ENCODE data around the gene PDXP. TPM values are rescaled to one million over a fixed set of nuclear protein-coding genes. Genes with fewer than 3 reads are reported as not detected.

The PDXP gene
- total and polyA plus RNA-seq, 2 of the 13 experiments (the other 11 are each of a cell fraction or from before 2014, with no cell fraction given), result 58.2 to 70.6 TPM

DNA sequence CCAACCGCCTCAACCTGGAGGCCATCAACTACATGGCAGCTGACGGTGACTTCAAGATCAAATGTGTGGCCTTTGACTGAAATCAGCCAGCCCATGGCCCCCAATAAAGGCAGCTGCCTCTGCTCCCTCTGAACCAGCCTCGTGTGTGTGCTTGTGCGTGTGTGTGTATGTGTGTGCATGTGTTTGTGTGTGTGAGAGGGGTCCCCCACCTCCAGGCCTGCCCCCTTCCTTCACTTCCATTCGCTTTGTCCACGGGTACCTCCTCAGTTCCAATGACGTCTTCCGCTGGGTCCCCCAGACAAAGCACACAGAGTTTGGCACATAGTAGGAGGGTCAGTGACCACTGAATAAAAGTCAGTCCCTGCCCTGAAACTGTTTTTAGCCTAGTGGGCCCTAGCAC is 21.1 kb downstream of the PDXP start:
- H3K4me3 ChIP-seq (replicated peaks in 1 of 3; ENCODE audit: insufficient read depth in 1 of 3, low read depth in 2 of 3, low read length in 3 of 3), result no peak overlapping the region
- FAIRE-seq (no peak), ATAC-seq (no peak), DNase-seq (ENCODE audit: low spot score) (no peak)
- H3K9me3 ChIP-seq (ENCODE audit: low read length), result no peaks in the 10 kb centered on the region
- H3K27me3 ChIP-seq (ENCODE audit: control insufficient read depth in 1 of 2, insufficient read depth in 2 of 2, low read length in 2 of 2), result no peaks in the 10 kb centered on the region
- intact Hi-C loops (cut with micrococcal nuclease; ENCODE audit: unreplicated experiment) (loop anchor here (5.0 kb wide), 3 partner anchors 57 to 142 kb away; no protein-coding TSS in a partner anchor), in situ Hi-C loops (cut with HindIII; ENCODE audit: extremely low pct_ligation_motif_present, low pct_unique_long_range_greater_than_20kb) (no loop called here)
- peaks cover 63% of the 10 kb centered on the region for H3K4me1 ChIP-seq (ENCODE audit: insufficient read depth, low read length)
- H3K36me3 ChIP-seq (replicated peaks in 1 of 2; ENCODE audit: control insufficient read depth in 1 of 2, insufficient read depth in 2 of 2, low read length in 2 of 2), result peaks cover 0 to 2% of the 10 kb centered on the region in 2 experiments; a peak in 1 of 5 replicates
- no peaks in the 10 kb centered on the region for H4K20me1 ChIP-seq (ENCODE audit: insufficient read depth, low read length)
- H3K4me2 ChIP-seq (ENCODE audit: low read depth, low read length), result no peak overlapping the region
- POLR2A ChIA-PET, result no interaction called here
- H2AFZ ChIP-seq (ENCODE audit: low read length), result no peak overlapping the region
- BruUV-seq (replicated peaks), result no TSS peak
- no peak overlapping the region for H3K27ac ChIP-seq (ENCODE audit: extremely low read length, insufficient read depth, low read length)
- WGBS (ENCODE audit: low lambda C conversion rate), result 90% methylated on average over 6 of the region's 8 CpGs
- TF ChIP-seq ZFP36L1 (CRISPR knock-in tag; IDR thresholded peaks at IDR 0.05), result no peak
- TF ChIP-seq, protein P1, sequence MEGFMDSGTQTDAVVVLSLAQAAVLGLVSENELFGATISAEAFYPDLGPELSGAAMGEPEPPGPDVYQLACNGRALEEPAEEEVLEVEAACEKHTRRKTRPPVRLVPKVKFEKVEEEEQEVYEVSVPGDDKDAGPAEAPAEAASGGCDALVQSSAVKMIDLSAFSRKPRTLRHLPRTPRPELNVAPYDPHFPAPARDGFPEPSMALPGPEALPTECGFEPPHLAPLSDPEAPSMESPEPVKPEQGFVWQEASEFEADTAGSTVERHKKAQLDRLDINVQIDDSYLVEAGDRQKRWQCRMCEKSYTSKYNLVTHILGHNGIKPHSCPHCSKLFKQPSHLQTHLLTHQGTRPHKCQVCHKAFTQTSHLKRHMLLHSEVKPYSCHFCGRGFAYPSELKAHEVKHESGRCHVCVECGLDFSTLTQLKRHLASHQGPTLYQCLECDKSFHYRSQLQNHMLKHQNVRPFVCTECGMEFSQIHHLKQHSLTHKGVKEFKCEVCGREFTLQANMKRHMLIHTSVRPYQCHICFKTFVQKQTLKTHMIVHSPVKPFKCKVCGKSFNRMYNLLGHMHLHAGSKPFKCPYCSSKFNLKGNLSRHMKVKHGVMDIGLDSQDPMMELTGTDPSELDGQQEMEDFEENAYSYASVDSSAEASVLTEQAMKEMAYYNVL (CRISPR knock-in tag; IDR thresholded peaks at IDR 0.05; ENCODE audit: borderline replicate concordance), result no peak
- no peak for TF ChIP-seq KMT2B (CRISPR knock-in tag; IDR thresholded peaks at IDR 0.05)
- TF ChIP-seq TBL1XR1 (IDR thresholded peaks at IDR 0.05; ENCODE audit: borderline replicate concordance, low read length, partially characterized antibody), result no peak
- no peak for TF ChIP-seq ZNF83 (CRISPR knock-in tag; IDR thresholded peaks at IDR 0.05; ENCODE audit: borderline replicate concordance)
- no peak for TF ChIP-seq RFXAP (CRISPR knock-in tag; IDR thresholded peaks at IDR 0.05; ENCODE audit: borderline replicate concordance)
- no peak for TF ChIP-seq THAP11 (CRISPR knock-in tag; IDR thresholded peaks at IDR 0.05)
- no peak for TF ChIP-seq ZNF652 (CRISPR knock-in tag; IDR thresholded peaks at IDR 0.05; ENCODE audit: borderline replicate concordance, low read depth)
- TF ChIP-seq ETV5 (CRISPR knock-in tag; IDR thresholded peaks at IDR 0.05; ENCODE audit: borderline replicate concordance), result no peak
- TF ChIP-seq ZNF777 (CRISPR knock-in tag; IDR thresholded peaks at IDR 0.05), result no peak
- TF ChIP-seq, protein P2, sequence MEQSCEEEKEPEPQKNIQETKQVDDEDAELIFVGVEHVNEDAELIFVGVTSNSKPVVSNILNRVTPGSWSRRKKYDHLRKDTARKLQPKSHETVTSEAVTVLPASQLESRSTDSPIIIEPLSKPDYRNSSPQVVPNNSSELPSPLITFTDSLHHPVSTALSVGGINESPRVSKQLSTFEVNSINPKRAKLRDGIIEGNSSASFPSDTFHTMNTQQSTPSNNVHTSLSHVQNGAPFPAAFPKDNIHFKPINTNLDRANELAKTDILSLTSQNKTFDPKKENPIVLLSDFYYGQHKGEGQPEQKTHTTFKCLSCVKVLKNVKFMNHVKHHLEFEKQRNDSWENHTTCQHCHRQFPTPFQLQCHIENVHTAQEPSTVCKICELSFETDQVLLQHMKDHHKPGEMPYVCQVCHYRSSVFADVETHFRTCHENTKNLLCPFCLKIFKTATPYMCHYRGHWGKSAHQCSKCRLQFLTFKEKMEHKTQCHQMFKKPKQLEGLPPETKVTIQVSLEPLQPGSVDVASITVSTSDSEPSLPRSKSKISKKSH (CRISPR knock-in tag; IDR thresholded peaks at IDR 0.05; ENCODE audit: borderline replicate concordance), result no peak
- TF ChIP-seq ARNT2 (CRISPR knock-in tag; IDR thresholded peaks at IDR 0.05; ENCODE audit: low read depth), result no peak
- no peak for TF ChIP-seq TCF7L2 (IDR thresholded peaks at IDR 0.05; ENCODE audit: low read depth, low read length)
- TF ChIP-seq, protein P3, sequence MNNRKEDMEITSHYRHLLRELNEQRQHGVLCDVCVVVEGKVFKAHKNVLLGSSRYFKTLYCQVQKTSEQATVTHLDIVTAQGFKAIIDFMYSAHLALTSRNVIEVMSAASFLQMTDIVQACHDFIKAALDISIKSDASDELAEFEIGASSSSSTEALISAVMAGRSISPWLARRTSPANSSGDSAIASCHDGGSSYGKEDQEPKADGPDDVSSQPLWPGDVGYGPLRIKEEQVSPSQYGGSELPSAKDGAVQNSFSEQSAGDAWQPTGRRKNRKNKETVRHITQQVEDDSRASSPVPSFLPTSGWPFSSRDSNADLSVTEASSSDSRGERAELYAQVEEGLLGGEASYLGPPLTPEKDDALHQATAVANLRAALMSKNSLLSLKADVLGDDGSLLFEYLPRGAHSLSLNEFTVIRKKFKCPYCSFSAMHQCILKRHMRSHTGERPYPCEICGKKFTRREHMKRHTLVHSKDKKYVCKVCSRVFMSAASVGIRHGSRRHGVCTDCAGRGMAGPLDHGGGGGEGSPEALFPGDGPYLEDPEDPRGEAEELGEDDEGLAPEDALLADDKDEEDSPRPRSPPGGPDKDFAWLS (CRISPR knock-in tag; IDR thresholded peaks at IDR 0.05; ENCODE audit: borderline replicate concordance), result no peak
- TF ChIP-seq HOXA3 (CRISPR knock-in tag; IDR thresholded peaks at IDR 0.05), result no peak
- no peak for TF ChIP-seq ADNP (CRISPR knock-in tag; IDR thresholded peaks at IDR 0.05)
- TF ChIP-seq SMC3 (IDR thresholded peaks at IDR 0.05; ENCODE audit: low read length), result no peak
- no peak for TF ChIP-seq TOPORS (CRISPR knock-in tag; IDR thresholded peaks at IDR 0.05)
- H3K9ac ChIP-seq (ENCODE audit: insufficient read depth, low read depth, low read length), result no peak overlapping the region
- no peaks in the 10 kb centered on the region for H3K79me2 ChIP-seq (ENCODE audit: insufficient read depth, low read length)
- CTCF ChIA-PET (ENCODE audit: low intra/inter-chr PET ratio, low total read pairs), result interaction anchor here (2.5 kb wide), 1 partner anchor 56 kb away, joined by 11 read pairs; no protein-coding TSS in a partner anchor

Measured in HepG2 (cell line).